GM19099 (cell line): ENCODE results near the gene KRT17.
"Not testable (repeated sequence)": the region's sequence is repeated elsewhere in the genome, so short reads cannot be mapped to it uniquely, and the experiment has no call there.

Experiments used
- POLR2A ChIP-seq: IDR thresholded peaks from 3 replicates; pipeline ENCODE4 v1.6.1; 2011; ENCODE audit warnings: low read depth; ENCODE audit not compliant: insufficient read length; ENCODE audit errors: extremely low read depth

Gene KRT17

GRCh38 chr17:41613277-41614082, 10.9 kb downstream of the KRT17 start:
- no peak for TF ChIP-seq POLR2A

GRCh38 chr17:41612376-41613160, 11.8 kb downstream of the KRT17 start, which contains the start of gene KRT16:
TSS of gene KRT16 (minus strand) at chr17:41612767. CDS start at chr17:41612688, 79 bp downstream.
- TF ChIP-seq POLR2A: not testable (repeated sequence)

GRCh38 chr17:41610965-41611640, 13.3 kb downstream of the KRT17 start:
- no peak for TF ChIP-seq POLR2A

GRCh38 chr17:41602524-41602923, 21.9 kb downstream of the KRT17 start:
- no peak for TF ChIP-seq POLR2A

- no peak for TF ChIP-seq POLR2A
Measured at GRCh38 chr17:41600318-41600717, 24.1 kb downstream of the KRT17 start.

GRCh38 chr17:41599680-41600079, 24.7 kb downstream of the KRT17 start:
- TF ChIP-seq POLR2A: no peak

- no peak for TF ChIP-seq POLR2A
Measured at GRCh38 chr17:41595585-41595984, 28.8 kb downstream of the KRT17 start.

- no peak for TF ChIP-seq POLR2A
Measured at GRCh38 chr17:41594363-41594915, 29.9 kb downstream of the KRT17 start.

GRCh38 chr17:41593306-41593981, 30.9 kb downstream of the KRT17 start:
- TF ChIP-seq POLR2A: no peak

GRCh38 chr17:41592601-41593305, 31.6 kb downstream of the KRT17 start:
- no peak for TF ChIP-seq POLR2A

- TF ChIP-seq POLR2A: no peak
Measured at GRCh38 chr17:41589301-41589700, 35.1 kb downstream of the KRT17 start.

GRCh38 chr17:41588126-41588810, 36.1 kb downstream of the KRT17 start:
- TF ChIP-seq POLR2A: no peak

GRCh38 chr17:41586863-41587495, 37.4 kb downstream of the KRT17 start, which contains the start of gene KRT14:
TSS of gene KRT14 (minus strand) at chr17:41586895. CDS start at chr17:41586834, 61 bp downstream.
- TF ChIP-seq POLR2A: no peak
